Measurements from ENCODE around the gene IP6K3.

Gene IP6K3

GRCh38 chr6:33705268-33705885, 41.3 kb downstream of the IP6K3 start:
- DNase-seq (ENCODE audit: low read depth in 2 of 2), result no peak

- no peak for DNase-seq (ENCODE audit: low read depth in 2 of 2)
These were observed 42.3 kb downstream of the IP6K3 start for GRCh38 chr6:33704215-33705066.

GRCh38 chr6:33702345-33702977, 44.2 kb downstream of the IP6K3 start:
- DNase-seq (ENCODE audit: low read depth in 2 of 2), result no peak

GRCh38 chr6:33700391-33701050, 46.2 kb downstream of the IP6K3 start:
- peak; percentile 50 to 59 for DNase-seq (ENCODE audit: low read depth in 2 of 2)

GRCh38 chr6:33699739-33700138, 47.0 kb downstream of the IP6K3 start:
- no peak for DNase-seq (ENCODE audit: low read depth in 2 of 2)

GRCh38 chr6:33699131-33699530, 47.6 kb downstream of the IP6K3 start:
- DNase-seq (ENCODE audit: low read depth in 2 of 2), result no peak

GRCh38 chr6:33698494-33698893, 48.2 kb downstream of the IP6K3 start:
- no peak for DNase-seq (ENCODE audit: low read depth in 2 of 2)

GRCh38 chr6:33697845-33698244, 48.9 kb downstream of the IP6K3 start:
- DNase-seq (ENCODE audit: low read depth in 2 of 2), result no peak

GRCh38 chr6:33696548-33697518, 49.9 kb downstream of the IP6K3 start:
- no peak for DNase-seq (ENCODE audit: low read depth in 2 of 2)

GRCh38 chr6:33696076-33696475, 50.6 kb downstream of the IP6K3 start:
- no peak for DNase-seq (ENCODE audit: low read depth in 2 of 2)

GRCh38 chr6:33695451-33695887, 51.2 kb downstream of the IP6K3 start:
- no peak for DNase-seq (ENCODE audit: low read depth in 2 of 2)

- DNase-seq (ENCODE audit: low read depth in 2 of 2), result no peak
These were observed 51.7 kb downstream of the IP6K3 start for GRCh38 chr6:33694977-33695376.

- peak; percentile 48 to 51 for DNase-seq (ENCODE audit: low read depth in 2 of 2)
These were observed 52.2 kb downstream of the IP6K3 start for GRCh38 chr6:33694401-33694931.

GRCh38 chr6:33693186-33694105, 53.3 kb downstream of the IP6K3 start:
- DNase-seq (ENCODE audit: low read depth in 2 of 2), result no peak

GRCh38 chr6:33692760-33693158, 53.9 kb downstream of the IP6K3 start:
- peak; percentile 31 to 48 for DNase-seq (ENCODE audit: low read depth in 2 of 2)

GRCh38 chr6:33692078-33692759, 54.5 kb downstream of the IP6K3 start:
- no peak for DNase-seq (ENCODE audit: low read depth in 2 of 2)

- DNase-seq (ENCODE audit: low read depth in 2 of 2), result no peak
These were observed 55.1 kb downstream of the IP6K3 start for GRCh38 chr6:33691456-33692077.

GRCh38 chr6:33690766-33691165, 55.9 kb downstream of the IP6K3 start:
- DNase-seq (ENCODE audit: low read depth in 2 of 2), result no peak

- DNase-seq (ENCODE audit: low read depth in 2 of 2), result no peak
These were observed 56.8 kb downstream of the IP6K3 start for GRCh38 chr6:33689879-33690278.

Measured in stimulated activated CD8-positive, alpha-beta memory T cell treated with anti-CD3 and anti-CD28 coated beads, Interleukin-2, amount 100 ng/mL, for 1 hour (primary cell).